ENCODE results near the gene SRSF12.

DNA sequence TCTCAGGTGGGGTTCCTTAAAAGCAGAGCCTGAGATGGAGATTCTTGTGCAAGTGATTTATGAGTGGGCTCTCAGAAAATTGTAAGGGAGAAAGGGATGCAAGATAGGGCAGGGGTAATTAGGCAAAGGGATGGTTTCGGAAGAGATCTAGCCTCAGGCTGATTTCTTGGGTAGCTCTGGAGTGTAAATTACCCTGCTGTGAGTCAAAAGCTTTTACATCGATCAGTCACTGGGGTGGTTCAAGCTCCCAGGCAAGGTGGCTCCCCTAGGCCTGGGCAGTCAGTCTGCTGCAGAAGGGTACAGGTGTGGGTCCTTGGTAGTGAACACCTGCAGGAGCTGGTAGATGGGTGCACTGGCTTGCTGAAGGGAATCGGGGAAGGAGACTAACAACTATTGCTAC, 16.9 kb upstream of the SRSF12 start:
- TF ChIP-seq POLR2AphosphoS5 (IDR thresholded peaks at IDR 0.05) (no peak), POLR2A (IDR thresholded peaks at IDR 0.05) (no peak)

All from suprapubic skin (tissue), 4 donors.